PC-9 (cell line): ENCODE results near the gene SHC1. TPM values are rescaled to one million over a fixed set of nuclear protein-coding genes. Genes with fewer than 3 reads are reported as not detected.

ENCODE experiments used
- BruUV-seq: library from RNA; stranded (reverse); fragments of 400-500 nt; replicated peaks from 2 replicates; lab custom pipeline; 2021; lab: Mats Ljungman, UMichigan
- CTCF ChIA-PET: fragments of 300-600 bp; sonication (Branson Sonifier 250); formaldehyde crosslinking; loops from one replicate; lab custom pipeline; 2022; ENCODE audit warnings: antibody characterized with exemption; lab: Charles Lee
- POLR2A ChIA-PET: fragments of 300-600 bp; sonication (Branson Sonifier 250); formaldehyde crosslinking; loops from one replicate; lab custom pipeline; 2022; ENCODE audit warnings: antibody characterized with exemption; ENCODE audit not compliant: unreplicated experiment; lab: Charles Lee
- DNase-seq, 2 experiments: peaks; one replicate each; pipeline versions ENCODE4 v3.0.0 to v3.0.0-alpha.2; 2015 to 2022; ENCODE audit warnings: mixed read lengths in 1 of 2
- H2AFZ ChIP-seq: fragments of 200-600 bp; sonication (generic); 2 replicates; pipeline ENCODE4 v1.8.1; 2017; ENCODE audit warnings: antibody characterized with exemption
- H3F3A ChIP-seq: fragments of 200-600 bp; sonication (generic); 2 replicates; pipeline ENCODE4 v1.8.1; 2017; ENCODE audit warnings: antibody characterized with exemption, mild to moderate bottlenecking, low read depth; ENCODE audit not compliant: insufficient read depth
- H3K27ac ChIP-seq: fragments of 200-600 bp; sonication (generic); 2 replicates; pipeline ENCODE4 v1.6.1; 2016; ENCODE audit warnings: mixed run types
- H3K27me3 ChIP-seq: fragments of 200-600 bp; sonication (generic); 2 replicates; pipeline ENCODE4 v1.6.1; 2016; ENCODE audit warnings: low read depth, mixed run types; ENCODE audit not compliant: insufficient read depth
- H3K36me3 ChIP-seq: fragments of 200-600 bp; sonication (generic); 2 replicates; pipeline ENCODE4 v1.6.1; 2016; ENCODE audit warnings: low read depth, mixed run types
- H3K4me1 ChIP-seq: fragments of 200-600 bp; sonication (generic); replicated peaks from 2 replicates; pipeline ENCODE4 v1.6.1; 2016; ENCODE audit warnings: mixed run types; ENCODE audit not compliant: insufficient read depth
- H3K4me2 ChIP-seq: fragments of 200-600 bp; sonication (generic); 2 replicates; pipeline ENCODE4 v1.6.1; 2017; ENCODE audit warnings: mixed run types
- H3K4me3 ChIP-seq: fragments of 200-600 bp; sonication (generic); 2 replicates; pipeline ENCODE4 v1.6.1; 2016; ENCODE audit warnings: mixed run types
- H3K79me2 ChIP-seq: fragments of 200-600 bp; sonication (generic); 2 replicates; pipeline ENCODE4 v1.6.1; 2017; ENCODE audit warnings: low read depth, mixed run types
- H3K9me2 ChIP-seq: fragments of 200-600 bp; sonication (generic); 2 replicates; pipeline ENCODE4 v1.8.1; 2017; ENCODE audit warnings: mild to moderate bottlenecking; ENCODE audit not compliant: insufficient read depth
- H3K9me3 ChIP-seq: fragments of 200-600 bp; sonication (generic); 2 replicates; pipeline ENCODE4 v1.8.1; 2016; ENCODE audit warnings: low read depth; ENCODE audit not compliant: insufficient read depth
- H4K20me1 ChIP-seq: fragments of 200-600 bp; sonication (generic); 2 replicates; pipeline ENCODE4 v1.8.1; 2017; ENCODE audit not compliant: insufficient read depth
- CTCF ChIP-seq: fragments of 200-600 bp; sonication (generic); conservative IDR thresholded peaks from 2 replicates; pipeline ENCODE4 v1.6.1; 2017; ENCODE audit warnings: mixed run types, antibody characterized with exemption, mild to moderate bottlenecking, moderate library complexity
- EZH2 ChIP-seq: fragments of 200-600 bp; sonication (generic); IDR thresholded peaks from 2 replicates; pipeline ENCODE4 v1.8.0; 2017; ENCODE audit warnings: antibody characterized with exemption, low read depth
- intact Hi-C: fragments of 100-400 bp; cut with micrococcal nuclease; formaldehyde crosslinking; loops from one replicate; pipeline ENCODE4 v1.10.0; 2022; ENCODE audit not compliant: unreplicated experiment
- total RNA-seq: library from RNA; stranded (reverse); gene quantifications from 2 replicates; pipeline ENCODE4 v1.2.3, GENCODE V29; 2021

Gene SHC1
- total RNA-seq, 1 experiment from 2014 or later: 210 TPM

- peaks cover 36% of the 10 kb centered on the region for H4K20me1 ChIP-seq
- no peaks in the 10 kb centered on the region for H3K9me2 ChIP-seq
- intact Hi-C loops: no loop called here
- ChIA-PET CTCF (no interaction called here), POLR2A (no interaction called here)
- H3K27me3 ChIP-seq: no peaks in the 10 kb centered on the region
- TF ChIP-seq CTCF: no peak
- TF ChIP-seq EZH2: no peak
- no peaks in the 10 kb centered on the region; the same call in none of the 2 replicates for H3K4me1 ChIP-seq
- H3K36me3 ChIP-seq: no peaks in the 10 kb centered on the region
- peaks cover 32% of the 10 kb centered on the region for H3K79me2 ChIP-seq
- H3K9me3 ChIP-seq: no peaks in the 10 kb centered on the region
- no peak overlapping the region for H2AFZ ChIP-seq
- BruUV-seq: no TSS peak
- H3K4me3 ChIP-seq: no peak overlapping the region
- H3K4me2 ChIP-seq: no peak overlapping the region
- DNase-seq: no peak
- peaks cover 29% of the 10 kb centered on the region for H3F3A ChIP-seq
- H3K27ac ChIP-seq: no peak overlapping the region
Measured at GRCh38 chr1:155011004-155011416, 40.5 kb upstream of the SHC1 start.

DNA sequence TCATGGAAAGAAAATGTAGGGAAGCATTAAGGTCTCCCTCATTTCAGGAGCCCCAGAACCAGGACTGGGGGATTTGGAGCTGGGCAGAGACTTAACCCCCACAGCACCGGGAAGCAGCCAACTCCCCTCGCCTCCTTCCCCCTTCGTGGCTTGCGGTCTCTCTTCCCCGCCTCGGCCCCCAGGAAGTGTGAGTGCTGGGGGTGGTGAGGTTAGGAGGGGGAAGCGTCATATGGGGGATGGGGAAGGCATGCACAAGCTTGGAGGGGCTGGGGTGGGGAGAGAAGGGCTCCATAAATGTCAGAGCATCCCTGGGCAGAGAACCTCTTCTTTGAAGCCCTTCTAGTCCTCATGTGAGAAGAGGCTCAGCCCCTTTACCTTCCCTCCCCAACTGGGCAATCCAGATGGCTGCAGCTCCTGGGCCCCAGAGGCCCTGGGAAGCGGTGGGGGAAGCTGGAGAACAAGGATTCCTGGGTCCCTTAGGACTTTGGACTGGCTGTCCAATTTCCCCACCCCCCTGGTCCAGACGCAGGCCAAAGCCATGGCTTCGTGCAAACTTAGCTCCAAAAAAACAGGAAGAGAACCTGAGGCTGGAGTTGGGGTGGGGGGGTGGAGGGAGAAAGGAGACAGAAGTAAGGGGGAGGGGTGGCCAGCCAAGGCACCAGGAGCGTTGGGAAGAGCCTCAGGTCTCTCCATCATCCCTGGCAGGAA, 39.8 kb upstream of the SHC1 start:
- peaks cover 36% of the 10 kb centered on the region for H4K20me1 ChIP-seq
- no peak overlapping the region for H3K4me3 ChIP-seq
- peaks cover 29% of the 10 kb centered on the region for H3F3A ChIP-seq
- no peak overlapping the region for H3K27ac ChIP-seq
- no peaks in the 10 kb centered on the region for H3K9me2 ChIP-seq
- H3K9me3 ChIP-seq: no peaks in the 10 kb centered on the region
- no peaks in the 10 kb centered on the region; the same call in none of the 2 replicates for H3K4me1 ChIP-seq
- no peaks in the 10 kb centered on the region for H3K27me3 ChIP-seq
- no peak overlapping the region for H2AFZ ChIP-seq
- H3K79me2 ChIP-seq: peaks cover 38% of the 10 kb centered on the region
- ChIA-PET POLR2A (no interaction called here), CTCF (interaction anchor here (0.5 kb wide), 1 partner anchor 476 kb away, joined by 3 read pairs; no protein-coding TSS in a partner anchor)
- intact Hi-C loops: no loop called here
- no peak for DNase-seq
- H3K4me2 ChIP-seq: no peak overlapping the region
- no TSS peak for BruUV-seq
- H3K36me3 ChIP-seq: no peaks in the 10 kb centered on the region
- no peak for TF ChIP-seq CTCF
- no peak for TF ChIP-seq EZH2

DNA sequence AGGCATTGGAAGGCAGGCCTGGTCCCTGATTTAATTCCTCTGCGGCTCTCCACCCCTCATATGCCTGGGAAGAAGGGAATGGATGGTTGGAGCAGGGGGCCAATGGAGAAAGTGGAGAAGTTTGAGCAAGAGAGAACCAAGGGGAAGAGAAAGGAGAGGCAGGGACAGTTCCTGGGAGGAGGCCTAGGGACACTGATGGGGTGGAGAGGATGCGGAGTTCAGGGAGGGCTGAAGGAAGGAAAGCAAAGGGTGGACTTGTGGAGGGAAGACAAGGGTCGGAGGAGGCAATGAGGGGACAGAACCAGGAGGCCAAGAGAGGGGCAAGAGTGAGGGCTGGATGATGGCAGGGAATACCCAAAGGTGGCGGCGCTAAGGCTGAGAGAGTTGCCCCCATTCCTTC, 39.2 kb upstream of the SHC1 start:
- Histone ChIP-seq H2AFZ (no peak overlapping the region), H3K9me3 (no peaks in the 10 kb centered on the region), H3K79me2 (peaks cover 45% of the 10 kb centered on the region), H3F3A (peaks cover 27% of the 10 kb centered on the region), H3K9me2 (no peaks in the 10 kb centered on the region), H3K4me1 (peaks cover 4% of the 10 kb centered on the region), H4K20me1 (peaks cover 36% of the 10 kb centered on the region), H3K4me3 (no peak overlapping the region), H3K27ac (no peak overlapping the region), H3K4me2 (no peak overlapping the region), H3K27me3 (no peaks in the 10 kb centered on the region), H3K36me3 (no peaks in the 10 kb centered on the region)
- no peak for DNase-seq
- BruUV-seq: no TSS peak
- CTCF ChIA-PET: no interaction called here
- no peak for TF ChIP-seq EZH2
- POLR2A ChIA-PET: no interaction called here
- intact Hi-C loops: no loop called here
